Breast epithelium (tissue), 3 donors: ENCODE results near the gene C1orf21.

Experiments used
- CTCF ChIP-seq, 3 donors: fragments of 450-650 bp; IDR thresholded peaks; one replicate each; pipeline ENCODE4 v1.5.1; 2016 to 2017; ENCODE audit warnings: antibody characterized with exemption in 3 of 3, mild to moderate bottlenecking in 3 of 3, moderate library complexity in 3 of 3
- POLR2A ChIP-seq: fragments of 450-650 bp; IDR thresholded peaks from one replicate; pipeline ENCODE4 v1.6.1; 2016; ENCODE audit warnings: antibody characterized with exemption, mild to moderate bottlenecking, moderate library complexity
- POLR2AphosphoS5 ChIP-seq, 3 donors: sonication (generic); formaldehyde crosslinking; IDR thresholded peaks; one replicate each; pipeline ENCODE4 v1.6.1; 2017; ENCODE audit warnings: antibody characterized with exemption in 3 of 3

- TF ChIP-seq CTCF (IDR thresholded peaks at IDR 0.05) (no peak), POLR2A (no peak), POLR2AphosphoS5 (IDR thresholded peaks at IDR 0.05) (no peak)
Measured at GRCh38 chr1:184672013-184672726, 285.3 kb downstream of the C1orf21 start.
